Activated naive CD8-positive, alpha-beta T cell treated with anti-CD3 and anti-CD28 coated beads, Interleukin-2, amount 10 ng/mL, durations not matched to agents 7 days and 5 days (primary cell): Measurements from ENCODE around the gene CDIPT. TPM values are rescaled to one million over a fixed set of nuclear protein-coding genes. Genes with fewer than 3 reads are reported as not detected.
A peak's percentile ranks its signal among the peaks of the same experiment; 100 is the strongest.

ENCODE experiments used
- ATAC-seq: fragments of 150-1000 bp; cut with Tn5 transposase; one replicate; pipeline ENCODE4 v1.10.0; 2021; ENCODE audit warnings: low read depth, moderate library complexity
- POLR2A ChIA-PET: fragments of 350-600 bp; sonication (Branson Sonifier 250); formaldehyde crosslinking; loops from one replicate; lab custom pipeline; 2021; ENCODE audit warnings: antibody characterized with exemption; lab: Charles Lee
- DNase-seq: peaks from one replicate; pipeline ENCODE4 v3.0.0; 2021
- H3K27ac Mint-ChIP-seq: one replicate; pipeline ENCODE4 v1.8.0; 2022; ENCODE audit warnings: mild to moderate bottlenecking, mixed read lengths
- H3K27me3 Mint-ChIP-seq: one replicate; pipeline ENCODE4 v1.8.0; 2022; ENCODE audit warnings: mild to moderate bottlenecking, moderate library complexity, mixed read lengths
- H3K36me3 Mint-ChIP-seq: one replicate; pipeline ENCODE4 v1.8.0; 2021; ENCODE audit warnings: mild to moderate bottlenecking, mixed read lengths
- H3K4me1 Mint-ChIP-seq: one replicate; pipeline ENCODE4 v1.8.0; 2021; ENCODE audit warnings: mixed read lengths
- H3K4me3 Mint-ChIP-seq: one replicate; pipeline ENCODE4 v1.8.0; 2022; ENCODE audit warnings: mild to moderate bottlenecking, moderate library complexity, mixed read lengths
- H3K9me3 Mint-ChIP-seq: one replicate; pipeline ENCODE4 v1.8.0; 2021; ENCODE audit warnings: mixed read lengths
- total RNA-seq, 2 experiments: library from RNA; stranded (reverse); gene quantifications; one replicate each; pipeline ENCODE4 v1.2.3, GENCODE V29; 2021

Gene CDIPT
- total RNA-seq, 2 experiments from 2014 or later: 65.0 to 74.7 TPM

DNA sequence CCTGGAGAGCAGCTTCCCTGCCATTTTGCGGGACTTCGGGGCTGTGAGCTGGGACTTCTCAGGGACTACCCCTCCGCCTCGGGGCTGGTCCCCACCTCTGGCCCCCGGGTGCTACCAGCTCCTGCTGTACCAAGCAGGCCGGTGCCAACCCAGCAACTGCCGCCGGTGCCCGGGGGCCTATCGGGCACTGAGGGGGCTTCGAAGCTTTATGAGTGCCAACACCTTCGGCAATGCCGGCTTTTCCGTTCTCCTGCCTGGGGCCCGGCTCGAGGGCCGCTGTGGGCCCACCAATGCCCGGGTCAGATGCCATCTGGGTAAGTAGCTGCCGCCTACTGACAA lies 38.5 kb upstream of the CDIPT start:
- H3K4me3 Mint-ChIP-seq: no peak overlapping the region
- H3K9me3 Mint-ChIP-seq: no peaks in the 10 kb centered on the region
- no peak for ATAC-seq
- DNase-seq: no peak
- H3K27ac Mint-ChIP-seq: no peak overlapping the region
- POLR2A ChIA-PET: interaction anchor here (1.7 to 3.4 kb wide), 2 partner anchors 10 to 24 kb away, joined by 4 to 17 read pairs; partner anchors contain the start of gene KCTD13
- H3K4me1 Mint-ChIP-seq: peaks cover 11% of the 10 kb centered on the region
- peaks cover 29% of the 10 kb centered on the region for H3K27me3 Mint-ChIP-seq
- H3K36me3 Mint-ChIP-seq: no peaks in the 10 kb centered on the region

DNA sequence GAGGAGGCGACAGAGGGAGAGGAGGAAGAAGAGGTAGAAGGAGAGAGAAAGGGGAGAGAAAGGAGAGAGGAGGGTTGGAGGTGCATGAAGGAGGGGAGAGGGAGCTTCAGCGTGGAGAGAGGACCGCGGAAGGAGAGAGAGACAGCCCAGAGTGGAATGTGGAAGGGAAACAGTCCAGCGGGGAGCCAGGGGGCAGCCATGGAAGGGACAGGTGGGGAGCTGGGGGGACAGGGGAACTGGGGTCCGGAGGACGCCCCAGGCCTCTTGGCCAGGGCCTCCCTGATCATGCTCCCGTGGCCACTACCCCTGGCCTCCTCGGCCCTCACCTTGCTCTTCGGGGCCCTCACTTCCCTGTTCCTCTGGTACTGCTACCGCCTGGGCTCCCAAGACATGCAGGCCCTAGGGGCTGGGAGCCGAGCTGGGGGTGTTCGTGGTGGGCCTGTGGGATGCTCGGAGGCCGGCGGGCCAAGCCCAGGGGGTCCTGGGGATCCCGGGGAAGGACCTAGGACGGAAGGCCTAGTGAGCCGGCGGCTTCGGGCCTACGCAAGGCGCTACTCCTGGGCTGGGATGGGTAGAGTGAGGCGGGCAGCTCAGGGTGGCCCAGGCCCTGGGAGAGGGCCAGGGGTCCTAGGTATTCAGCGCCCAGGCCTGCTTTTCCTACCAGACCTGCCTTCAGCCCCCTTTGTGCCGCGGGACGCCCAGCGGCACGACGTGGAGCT lies 38.0 kb upstream of the CDIPT start:
- no peaks in the 10 kb centered on the region for H3K9me3 Mint-ChIP-seq
- peaks cover 11% of the 10 kb centered on the region for H3K4me1 Mint-ChIP-seq
- DNase-seq (no peak), ATAC-seq (no peak)
- POLR2A ChIA-PET: interaction anchor here (0.6 to 3.4 kb wide), 4 partner anchors 8 to 958 kb away, joined by 3 to 17 read pairs (median 4); partner anchors contain the start of gene KCTD13
- H3K4me3 Mint-ChIP-seq: peak overlapping the region; percentile 67
- H3K27ac Mint-ChIP-seq: no peak overlapping the region
- H3K36me3 Mint-ChIP-seq: no peaks in the 10 kb centered on the region
- peaks cover 29% of the 10 kb centered on the region for H3K27me3 Mint-ChIP-seq

DNA sequence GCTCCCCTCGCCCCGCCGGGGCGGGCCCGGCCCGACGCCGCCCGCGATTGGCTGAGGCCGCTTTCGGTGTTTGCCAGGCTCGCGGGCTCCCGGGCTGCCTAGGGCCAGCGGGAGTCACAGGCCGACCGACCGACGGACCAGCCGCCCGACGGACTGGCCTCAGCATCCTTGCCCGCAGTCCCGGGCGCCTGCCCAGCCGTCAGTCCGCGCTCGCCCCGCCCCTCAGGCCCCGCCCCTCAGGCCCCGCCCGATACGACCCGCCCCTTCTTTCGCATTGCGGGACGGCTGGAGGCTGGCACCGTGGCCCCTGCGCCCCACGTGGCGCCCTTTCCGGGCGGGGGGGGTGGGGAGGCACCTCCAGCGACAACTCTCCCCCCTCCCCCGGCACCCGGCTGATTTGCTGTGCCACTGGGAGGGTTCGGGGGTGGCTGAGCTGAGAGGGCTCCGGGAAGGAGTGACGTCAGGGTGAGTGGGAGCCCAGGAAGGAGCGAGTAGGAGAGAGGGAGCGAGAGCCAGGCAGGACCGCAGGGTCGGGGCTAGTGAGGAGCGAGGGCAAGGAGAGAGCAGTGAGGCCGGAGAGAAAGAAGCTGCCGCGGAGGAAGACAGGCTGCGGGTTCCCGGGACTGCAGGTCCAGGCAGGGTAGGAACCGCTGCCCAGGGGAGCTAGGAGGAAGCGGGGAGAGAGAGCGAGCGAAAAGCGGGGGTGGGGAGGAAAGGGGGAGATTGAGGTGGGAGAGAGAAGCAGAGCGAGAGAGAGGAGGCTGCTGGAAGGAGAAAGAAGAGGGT lies 37.3 kb upstream of the CDIPT start, which contains the start of gene ASPHD1:
TSS of gene ASPHD1 (plus strand) at position 387 of the 786 bp plus-strand sequence. CDS start 484 bp downstream, outside the sequence.
- POLR2A ChIA-PET: interaction anchor here (0.6 to 3.4 kb wide), 5 partner anchors 9 to 958 kb away, joined by 3 to 17 read pairs (median 4); partner anchors contain the start of genes KCTD13, TAOK2 and TMEM219

DNA sequence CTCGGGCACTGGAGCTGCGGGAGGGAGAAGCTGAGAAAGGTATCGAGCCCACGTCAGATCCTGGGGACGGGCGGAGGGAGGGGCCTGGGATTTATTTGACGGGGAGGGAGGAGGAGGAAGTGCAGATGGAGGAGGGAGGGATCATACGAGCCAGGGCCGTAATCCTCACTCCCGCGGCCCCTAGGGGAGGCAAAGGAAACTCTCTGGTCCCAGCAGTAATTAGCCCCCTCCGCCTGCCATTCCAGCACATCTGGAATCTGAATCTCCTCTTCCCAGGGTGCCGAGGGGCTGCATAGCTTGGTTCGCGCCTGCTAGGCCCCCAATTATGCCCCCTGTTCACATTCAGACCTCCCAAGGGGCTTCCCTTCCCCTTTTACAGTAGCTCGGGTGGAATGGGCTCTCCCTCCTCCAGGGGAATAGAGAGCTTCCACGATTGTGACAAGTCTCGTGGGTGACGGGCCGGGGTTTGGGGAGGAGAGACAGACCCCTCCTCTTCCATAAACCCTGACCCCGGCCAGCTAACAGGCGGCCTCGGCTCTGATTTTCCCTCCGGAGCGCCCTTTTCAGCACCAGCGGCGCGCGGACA lies 36.6 kb upstream of the CDIPT start, which contains the start of gene SEZ6L2:
TSS of gene SEZ6L2 (minus strand) at position 35 of the 586 bp plus-strand sequence. CDS start 531 bp downstream, outside the sequence.
- Mint-ChIP-seq H3K27ac (no peak within 1 kb of the TSS), H3K4me3 (peak within 1 kb of the TSS; percentile 67), H3K4me1 (peaks cover 11% of the 10 kb centered on the region), H3K36me3 (no peaks in the 10 kb centered on the region), H3K27me3 (peaks cover 31% of the 10 kb centered on the region), H3K9me3 (no peaks in the 10 kb centered on the region)
- ATAC-seq (no peak), DNase-seq (no peak)
- POLR2A ChIA-PET: interaction anchor here (1.0 to 3.4 kb wide), 4 partner anchors 9 to 74 kb away, joined by 3 to 17 read pairs (median 4); partner anchors contain the start of genes KCTD13, TAOK2 and TMEM219

More for the DNA sequence above, 37.3 kb upstream of the CDIPT start, which contains the start of gene ASPHD1:
- Mint-ChIP-seq H3K27ac (no peak within 1 kb of the TSS), H3K4me1 (peaks cover 11% of the 10 kb centered on the region), H3K4me3 (peak within 1 kb of the TSS; percentile 67), H3K27me3 (peaks cover 29% of the 10 kb centered on the region), H3K36me3 (no peaks in the 10 kb centered on the region), H3K9me3 (no peaks in the 10 kb centered on the region)
- ATAC-seq (peak; percentile 83), DNase-seq (peak; percentile 93)

DNA sequence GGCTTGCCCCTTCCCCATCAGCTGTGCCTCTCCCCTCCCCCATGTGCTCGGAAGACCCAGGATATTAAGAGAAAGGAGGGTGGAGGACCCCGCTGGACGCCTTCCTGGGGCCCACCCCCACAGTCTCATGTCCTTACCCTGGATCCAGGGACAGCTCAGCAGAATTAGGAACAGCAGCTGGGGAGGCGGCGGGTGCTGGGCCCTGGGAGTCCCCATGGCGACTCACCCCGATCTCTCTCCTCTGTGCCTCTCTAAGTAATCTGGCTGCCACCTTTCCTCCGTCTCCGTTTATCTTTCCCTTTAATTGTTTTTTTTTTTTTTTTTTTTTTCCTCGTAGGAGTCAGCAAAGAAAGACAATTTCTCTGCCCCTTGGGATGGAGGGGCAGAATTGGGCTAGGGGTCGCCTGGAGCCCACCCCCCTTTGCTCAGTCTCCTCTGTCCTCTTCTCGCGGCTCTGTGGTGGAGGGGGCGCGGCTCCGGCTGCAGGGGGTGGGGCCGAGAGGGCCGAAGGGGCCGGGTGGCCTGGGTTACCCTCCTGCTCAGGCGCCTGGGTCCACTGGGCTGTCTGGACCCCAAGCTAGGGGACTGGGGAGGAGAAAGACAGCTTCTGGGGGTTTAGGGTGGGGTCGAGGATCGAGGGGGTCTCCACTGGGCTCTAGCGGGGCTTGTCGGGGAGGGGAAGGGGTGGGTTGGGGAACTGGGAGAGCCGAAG lies 35.9 kb upstream of the CDIPT start:
- POLR2A ChIA-PET: interaction anchor here (1.0 to 1.6 kb wide), 2 partner anchors 62 to 74 kb away, joined by 3 to 5 read pairs; partner anchors contain the start of genes TAOK2 and TMEM219
- no peaks in the 10 kb centered on the region for H3K36me3 Mint-ChIP-seq
- H3K4me1 Mint-ChIP-seq: peaks cover 11% of the 10 kb centered on the region
- H3K27me3 Mint-ChIP-seq: peaks cover 31% of the 10 kb centered on the region
- ATAC-seq (no peak), DNase-seq (no peak)
- no peak overlapping the region for H3K4me3 Mint-ChIP-seq
- no peak overlapping the region for H3K27ac Mint-ChIP-seq
- H3K9me3 Mint-ChIP-seq: no peaks in the 10 kb centered on the region

DNA sequence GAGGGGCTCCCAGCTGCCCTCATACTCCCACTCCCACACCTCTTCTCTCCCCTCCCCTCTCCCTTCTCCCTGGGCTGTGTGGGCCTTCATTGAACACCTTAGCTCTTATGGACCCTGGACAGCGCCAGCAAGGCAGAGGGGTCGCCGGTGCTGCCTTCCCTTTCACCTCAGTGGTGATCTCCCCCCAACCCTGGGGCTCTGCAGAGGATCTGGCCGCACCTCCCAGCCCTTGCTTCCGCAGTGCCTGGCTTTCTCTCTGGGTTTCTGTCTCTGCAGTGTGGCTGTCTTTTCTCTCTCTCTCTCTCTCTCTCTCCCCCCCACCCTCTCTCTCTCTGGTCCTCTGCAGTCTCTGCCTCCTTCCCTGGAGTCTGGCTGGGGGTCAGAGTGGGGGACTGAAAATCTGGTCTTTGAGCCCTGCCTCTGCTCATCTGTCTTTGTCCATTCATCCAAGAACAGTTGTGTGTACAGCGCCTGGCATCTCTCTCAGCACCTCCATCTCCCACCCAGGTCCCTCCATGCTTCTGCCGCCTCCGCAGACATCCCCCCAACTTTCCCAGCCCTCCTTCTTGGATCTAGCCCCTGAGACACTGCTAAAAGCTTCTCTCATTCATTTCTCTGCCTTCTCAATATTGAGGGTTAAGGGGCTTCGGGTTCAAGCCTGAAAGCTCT lies 35.2 kb upstream of the CDIPT start:
- POLR2A ChIA-PET: no interaction called here

DNA sequence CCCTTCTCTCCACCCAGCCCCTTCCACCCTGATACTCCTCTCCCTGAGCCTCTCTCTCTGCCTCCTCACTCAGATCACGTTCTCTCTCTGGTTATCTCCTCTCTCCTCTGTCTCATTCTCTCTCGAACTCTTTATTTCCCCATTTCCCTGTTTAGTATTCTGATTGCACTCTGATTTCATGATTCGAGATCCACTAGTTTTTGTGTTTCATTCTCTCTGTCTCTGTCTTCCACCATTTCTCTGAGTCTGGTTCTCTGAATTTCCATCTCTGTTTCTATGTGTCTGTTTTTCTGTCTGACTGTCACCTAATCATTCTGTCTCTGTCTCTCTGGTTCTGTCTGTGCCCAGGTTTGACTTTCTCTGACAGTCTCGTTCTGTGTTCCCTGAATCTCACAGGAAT lies 34.3 kb upstream of the CDIPT start:
- Mint-ChIP-seq H3K4me1 (peaks cover 7% of the 10 kb centered on the region), H3K36me3 (no peaks in the 10 kb centered on the region), H3K9me3 (no peaks in the 10 kb centered on the region), H3K27me3 (peaks cover 31% of the 10 kb centered on the region), H3K4me3 (no peak overlapping the region), H3K27ac (no peak overlapping the region)
- DNase-seq (no peak), ATAC-seq (no peak)
- POLR2A ChIA-PET: no interaction called here

More for the DNA sequence above, 35.2 kb upstream of the CDIPT start:
- no peak for ATAC-seq
- H3K4me3 Mint-ChIP-seq: no peak overlapping the region
- no peaks in the 10 kb centered on the region for H3K36me3 Mint-ChIP-seq
- no peaks in the 10 kb centered on the region for H3K9me3 Mint-ChIP-seq
- DNase-seq: no peak
- H3K27ac Mint-ChIP-seq: no peak overlapping the region
- H3K4me1 Mint-ChIP-seq: peaks cover 7% of the 10 kb centered on the region
- peaks cover 31% of the 10 kb centered on the region for H3K27me3 Mint-ChIP-seq

DNA sequence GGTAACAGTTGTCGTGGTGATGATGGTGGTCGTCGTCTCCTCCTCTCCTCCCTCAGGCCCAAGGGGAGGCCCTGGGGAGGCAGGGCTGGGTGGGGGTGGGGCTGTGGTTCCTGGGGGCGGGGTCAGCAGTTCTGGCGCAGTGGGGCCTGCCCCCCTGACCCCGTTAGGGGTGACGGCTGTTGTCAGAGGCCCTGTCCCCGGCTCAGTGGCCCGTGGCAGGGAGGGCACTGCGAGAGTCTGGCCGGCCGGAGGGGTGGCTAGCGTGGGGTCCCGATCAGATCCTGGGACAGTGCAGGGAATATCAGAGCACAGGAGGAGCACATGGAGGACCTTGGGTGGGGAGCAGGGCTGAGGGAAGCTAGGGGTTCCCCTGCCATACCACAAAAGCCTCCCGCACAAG lies 33.8 kb upstream of the CDIPT start:
- DNase-seq (no peak), ATAC-seq (no peak)
- peaks cover 7% of the 10 kb centered on the region for H3K4me1 Mint-ChIP-seq
- POLR2A ChIA-PET: no interaction called here
- no peak overlapping the region for H3K27ac Mint-ChIP-seq
- peaks cover 31% of the 10 kb centered on the region for H3K27me3 Mint-ChIP-seq
- no peaks in the 10 kb centered on the region for H3K36me3 Mint-ChIP-seq
- H3K4me3 Mint-ChIP-seq: no peak overlapping the region
- H3K9me3 Mint-ChIP-seq: no peaks in the 10 kb centered on the region

DNA sequence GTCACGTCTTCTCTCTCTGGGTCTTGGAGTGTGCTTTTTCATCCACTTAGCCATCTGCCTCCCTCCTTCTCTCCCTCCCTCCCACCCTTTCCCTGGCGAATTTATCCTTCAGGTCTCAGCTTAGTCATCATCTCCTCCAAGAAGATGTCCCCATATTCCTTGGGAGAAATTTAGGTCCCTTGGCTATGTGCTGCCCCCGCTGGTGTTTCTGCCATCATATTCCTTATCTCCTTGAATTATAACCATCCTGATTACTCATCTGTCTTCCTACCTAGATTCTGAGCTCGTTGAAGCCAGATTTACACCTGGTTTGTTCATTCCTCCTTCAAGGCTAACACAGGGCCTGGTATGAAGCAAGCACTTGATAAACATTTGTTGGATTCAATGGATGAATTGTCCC lies 31.3 kb upstream of the CDIPT start:
- no peak for DNase-seq
- no peak overlapping the region for H3K27ac Mint-ChIP-seq
- H3K36me3 Mint-ChIP-seq: no peaks in the 10 kb centered on the region
- no peak overlapping the region for H3K4me3 Mint-ChIP-seq
- peaks cover 24% of the 10 kb centered on the region for H3K27me3 Mint-ChIP-seq
- no peak for ATAC-seq
- peaks cover 3% of the 10 kb centered on the region for H3K4me1 Mint-ChIP-seq
- no peaks in the 10 kb centered on the region for H3K9me3 Mint-ChIP-seq
- POLR2A ChIA-PET: no interaction called here

DNA sequence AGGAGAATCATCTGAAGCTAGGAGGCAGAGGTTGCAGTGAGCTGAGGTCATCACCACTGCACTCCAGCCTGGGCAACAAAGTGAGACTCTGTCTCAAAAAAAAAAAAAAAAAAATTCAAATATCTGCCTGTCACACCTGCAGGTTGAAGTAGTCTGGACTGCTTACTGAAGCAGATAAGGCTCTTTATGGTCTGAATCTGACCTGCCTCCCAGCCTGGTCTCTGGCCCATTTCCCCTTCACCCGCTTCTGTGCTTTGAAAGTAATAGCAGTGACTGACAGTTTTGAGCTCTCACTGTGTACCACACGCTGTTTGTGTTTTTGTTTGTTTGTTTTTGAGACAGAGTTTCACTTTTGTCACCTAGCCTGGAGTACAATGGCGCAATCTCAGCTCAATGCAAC lies 30.5 kb upstream of the CDIPT start:
- Mint-ChIP-seq H3K27ac (no peak overlapping the region), H3K36me3 (no peaks in the 10 kb centered on the region), H3K4me3 (no peak overlapping the region), H3K9me3 (no peaks in the 10 kb centered on the region), H3K27me3 (peaks cover 18% of the 10 kb centered on the region), H3K4me1 (peaks cover 1% of the 10 kb centered on the region)
- POLR2A ChIA-PET: interaction anchor here (0.6 kb wide), 1 partner anchor 31 kb away, joined by 3 read pairs; no protein-coding TSS in a partner anchor
- DNase-seq (no peak), ATAC-seq (no peak)

DNA sequence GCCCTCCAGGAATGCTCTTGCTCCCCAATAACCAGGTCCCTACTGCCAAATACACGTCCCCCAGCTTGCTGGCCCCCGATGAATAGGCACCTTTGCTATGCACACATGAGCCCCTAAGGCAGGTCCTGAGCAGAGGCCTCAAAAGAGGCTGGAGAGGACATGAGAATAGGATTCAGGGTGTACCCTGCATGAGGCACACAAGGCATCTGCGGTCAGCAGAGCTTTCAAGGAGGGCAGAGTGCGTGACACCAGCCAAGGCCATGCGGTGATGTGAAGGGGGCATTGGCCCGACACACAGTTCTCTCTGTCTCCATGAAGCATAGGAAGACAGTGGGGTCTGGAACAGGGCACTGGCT lies 29.4 kb upstream of the CDIPT start:
- Mint-ChIP-seq H3K4me1 (no peaks in the 10 kb centered on the region), H3K4me3 (no peak overlapping the region), H3K9me3 (no peaks in the 10 kb centered on the region), H3K27ac (no peak overlapping the region), H3K27me3 (peaks cover 7% of the 10 kb centered on the region), H3K36me3 (no peaks in the 10 kb centered on the region)
- POLR2A ChIA-PET: no interaction called here
- no peak for DNase-seq
- ATAC-seq: no peak
